ENCODE data around the gene PIK3C2G. TPM values are rescaled to one million over a fixed set of nuclear protein-coding genes. Genes with fewer than 3 reads are reported as not detected.
A peak's percentile ranks its signal among the peaks of the same experiment; 100 is the strongest.

The PIK3C2G gene
- total RNA-seq, 1 donor from 2014 or later = 2.7 TPM

DNA sequence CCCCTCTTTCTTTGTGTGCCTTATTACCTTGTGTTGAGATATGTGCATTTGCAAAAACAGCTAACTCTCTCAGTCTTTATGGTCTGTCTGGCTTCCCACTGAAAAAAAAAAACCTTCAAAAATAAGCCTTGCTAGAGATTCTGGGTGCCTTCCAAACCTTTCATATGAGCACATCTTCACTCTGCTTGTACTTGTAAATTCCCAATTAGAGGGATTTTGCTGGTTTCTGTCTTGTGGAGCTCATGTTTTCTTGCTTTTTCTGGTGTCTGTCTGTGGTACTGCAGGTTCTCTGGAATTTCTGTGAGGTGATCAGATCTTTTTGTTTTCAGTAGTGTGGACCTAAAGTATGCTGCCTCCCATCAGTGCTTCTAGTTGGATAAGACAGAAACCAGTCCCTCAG, 100.1 kb downstream of the PIK3C2G start:
- peaks cover 15% of the 10 kb centered on the region for H3K9me3 Mint-ChIP-seq
- H3K27me3 Mint-ChIP-seq (ENCODE audit: low read depth) = no peaks in the 10 kb centered on the region
- H3K4me3 Mint-ChIP-seq = no peak overlapping the region
- peaks cover 2% of the 10 kb centered on the region for H3K4me1 Mint-ChIP-seq
- TF ChIP-seq, protein P1, sequence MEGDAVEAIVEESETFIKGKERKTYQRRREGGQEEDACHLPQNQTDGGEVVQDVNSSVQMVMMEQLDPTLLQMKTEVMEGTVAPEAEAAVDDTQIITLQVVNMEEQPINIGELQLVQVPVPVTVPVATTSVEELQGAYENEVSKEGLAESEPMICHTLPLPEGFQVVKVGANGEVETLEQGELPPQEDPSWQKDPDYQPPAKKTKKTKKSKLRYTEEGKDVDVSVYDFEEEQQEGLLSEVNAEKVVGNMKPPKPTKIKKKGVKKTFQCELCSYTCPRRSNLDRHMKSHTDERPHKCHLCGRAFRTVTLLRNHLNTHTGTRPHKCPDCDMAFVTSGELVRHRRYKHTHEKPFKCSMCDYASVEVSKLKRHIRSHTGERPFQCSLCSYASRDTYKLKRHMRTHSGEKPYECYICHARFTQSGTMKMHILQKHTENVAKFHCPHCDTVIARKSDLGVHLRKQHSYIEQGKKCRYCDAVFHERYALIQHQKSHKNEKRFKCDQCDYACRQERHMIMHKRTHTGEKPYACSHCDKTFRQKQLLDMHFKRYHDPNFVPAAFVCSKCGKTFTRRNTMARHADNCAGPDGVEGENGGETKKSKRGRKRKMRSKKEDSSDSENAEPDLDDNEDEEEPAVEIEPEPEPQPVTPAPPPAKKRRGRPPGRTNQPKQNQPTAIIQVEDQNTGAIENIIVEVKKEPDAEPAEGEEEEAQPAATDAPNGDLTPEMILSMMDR (IDR thresholded peaks at IDR 0.05; ENCODE audit: unreplicated experiment) = peak; percentile 33
- peaks cover 2% of the 10 kb centered on the region for H3K36me3 Mint-ChIP-seq
- DNase-seq (ENCODE audit: low spot score in 2 of 2, unreplicated experiment in 2 of 2) = no peak
- no peak overlapping the region for H3K27ac Mint-ChIP-seq

DNA sequence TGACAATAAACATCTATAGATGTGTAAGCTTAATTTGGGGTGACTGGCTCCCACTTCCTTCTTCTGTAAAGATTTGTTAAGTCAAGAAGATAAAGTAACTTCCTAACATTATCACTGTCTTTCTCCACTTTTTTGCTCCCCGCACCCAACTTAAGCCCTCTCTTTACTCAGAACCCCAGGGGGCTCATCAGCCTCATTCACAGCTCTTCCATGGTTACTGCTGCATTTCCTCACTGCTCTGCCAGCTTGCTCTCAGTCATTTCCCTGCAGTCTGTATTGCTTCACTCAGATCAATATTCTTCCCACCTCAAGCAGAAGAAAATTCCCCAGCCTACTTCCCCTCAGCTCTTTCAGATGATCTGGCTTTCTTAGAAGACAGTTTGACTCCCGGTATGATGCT, 102.0 kb downstream of the PIK3C2G start:
- Mint-ChIP-seq H3K4me3 (no peak overlapping the region), H3K9me3 (peaks cover 15% of the 10 kb centered on the region), H3K4me1 (peaks cover 2% of the 10 kb centered on the region), H3K36me3 (peaks cover 2% of the 10 kb centered on the region), H3K27me3 (ENCODE audit: low read depth) (no peaks in the 10 kb centered on the region), H3K27ac (no peak overlapping the region)
- TF ChIP-seq, protein P1 (IDR thresholded peaks at IDR 0.05; ENCODE audit: unreplicated experiment) = no peak
- DNase-seq (ENCODE audit: low spot score in 2 of 2, unreplicated experiment in 2 of 2) = no peak

DNA sequence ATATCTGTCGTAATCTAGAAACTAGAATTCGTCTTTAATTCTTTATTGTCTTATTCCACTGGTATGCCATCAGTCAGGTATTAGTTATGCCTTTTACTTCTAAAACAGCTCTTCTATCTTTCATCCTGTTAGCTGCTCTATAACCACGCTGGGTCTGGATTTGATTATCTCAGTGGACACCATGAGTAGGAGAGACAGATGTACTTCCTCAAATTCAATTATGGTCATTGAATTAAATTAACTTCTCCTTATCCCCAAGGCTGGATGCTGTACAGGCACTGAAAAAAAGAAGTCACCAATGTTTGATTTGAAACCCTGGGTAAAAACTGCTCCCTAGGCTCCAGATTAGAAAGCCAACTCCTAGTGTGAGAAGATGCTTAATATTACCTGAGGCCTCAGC, 107.3 kb downstream of the PIK3C2G start:
- Mint-ChIP-seq H3K36me3 (no peaks in the 10 kb centered on the region), H3K4me3 (no peak overlapping the region), H3K9me3 (no peaks in the 10 kb centered on the region), H3K4me1 (no peaks in the 10 kb centered on the region), H3K27ac (no peak overlapping the region), H3K27me3 (ENCODE audit: low read depth) (no peaks in the 10 kb centered on the region)
- DNase-seq (ENCODE audit: low spot score in 2 of 2, unreplicated experiment in 2 of 2) = no peak
- TF ChIP-seq, protein P1 (IDR thresholded peaks at IDR 0.05; ENCODE audit: unreplicated experiment) = no peak

DNA sequence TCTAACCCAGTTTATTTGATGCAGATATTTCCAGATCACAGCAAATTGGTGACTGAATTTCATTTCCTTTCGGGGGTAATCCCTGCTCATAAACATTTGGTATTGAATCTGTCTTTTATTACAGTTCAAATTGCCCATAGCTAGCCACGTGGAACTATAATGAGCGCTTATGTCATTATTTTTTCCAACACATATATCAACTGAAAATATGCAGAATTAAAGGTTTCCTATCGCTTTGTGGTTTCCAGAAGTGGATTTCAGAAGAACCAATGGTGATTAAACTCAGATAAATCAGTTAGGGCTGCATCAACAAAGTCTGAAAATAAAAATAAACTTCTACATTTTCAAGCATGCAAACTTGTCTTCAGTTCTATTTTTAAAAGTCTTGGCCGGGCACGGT, 111.9 kb downstream of the PIK3C2G start:
- H3K36me3 Mint-ChIP-seq = peaks cover 10% of the 10 kb centered on the region
- no peak overlapping the region for H3K4me3 Mint-ChIP-seq
- DNase-seq (ENCODE audit: low spot score in 2 of 2, unreplicated experiment in 2 of 2) = no peak
- no peaks in the 10 kb centered on the region for H3K4me1 Mint-ChIP-seq
- H3K27ac Mint-ChIP-seq = no peak overlapping the region
- TF ChIP-seq, protein P1 (IDR thresholded peaks at IDR 0.05; ENCODE audit: unreplicated experiment) = no peak
- H3K27me3 Mint-ChIP-seq (ENCODE audit: low read depth) = no peaks in the 10 kb centered on the region
- H3K9me3 Mint-ChIP-seq = peaks cover 16% of the 10 kb centered on the region

DNA sequence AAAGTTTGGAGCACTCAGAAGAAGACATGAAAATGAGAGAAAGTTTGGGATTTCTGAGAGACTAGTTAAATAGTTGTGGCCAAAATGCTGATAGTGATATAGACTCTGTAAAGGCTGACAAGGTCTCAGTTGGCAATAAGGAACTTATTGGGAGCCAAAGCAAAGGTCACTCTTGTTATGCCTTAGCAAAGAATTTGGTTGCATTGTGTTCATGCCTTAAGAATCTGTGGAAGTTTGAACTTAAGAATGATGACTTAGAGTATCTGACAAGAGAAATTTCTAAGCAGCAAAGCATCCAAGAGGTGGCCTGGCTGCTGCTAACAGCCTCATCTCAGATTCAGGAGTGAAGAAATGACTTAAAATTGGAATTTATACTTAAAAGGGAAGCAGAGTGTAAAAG, 113.8 kb downstream of the PIK3C2G start:
- TF ChIP-seq, protein P1 (IDR thresholded peaks at IDR 0.05; ENCODE audit: unreplicated experiment) = no peak
- Mint-ChIP-seq H3K27me3 (ENCODE audit: low read depth) (no peaks in the 10 kb centered on the region), H3K4me3 (no peak overlapping the region), H3K4me1 (no peaks in the 10 kb centered on the region), H3K9me3 (peaks cover 19% of the 10 kb centered on the region), H3K27ac (no peak overlapping the region), H3K36me3 (peaks cover 10% of the 10 kb centered on the region)
- DNase-seq (ENCODE audit: low spot score in 2 of 2, unreplicated experiment in 2 of 2) = no peak

DNA sequence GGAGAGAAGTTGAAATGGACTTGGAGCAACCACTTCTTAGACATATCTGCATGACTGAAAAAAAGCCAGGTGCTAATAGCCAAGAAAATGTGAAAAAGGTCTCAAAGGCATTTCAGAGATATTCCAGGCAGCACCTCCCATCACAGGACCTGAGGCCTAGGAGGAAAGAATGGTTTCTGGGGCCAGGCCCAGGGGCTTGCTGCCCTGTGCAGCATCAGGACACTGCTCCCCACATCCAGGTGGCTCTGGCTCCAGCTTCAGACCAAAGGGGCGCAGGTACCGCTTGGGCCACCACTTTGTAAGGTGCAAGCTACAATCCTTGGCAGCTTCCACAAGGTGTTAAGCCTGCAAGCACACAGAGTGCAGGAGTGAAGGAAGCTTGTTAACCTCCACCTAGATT, 114.3 kb downstream of the PIK3C2G start:
- H3K4me1 Mint-ChIP-seq = no peaks in the 10 kb centered on the region
- H3K36me3 Mint-ChIP-seq = peaks cover 10% of the 10 kb centered on the region
- H3K27me3 Mint-ChIP-seq (ENCODE audit: low read depth) = no peaks in the 10 kb centered on the region
- peaks cover 20% of the 10 kb centered on the region for H3K9me3 Mint-ChIP-seq
- DNase-seq (ENCODE audit: low spot score in 2 of 2, unreplicated experiment in 2 of 2) = no peak
- TF ChIP-seq, protein P1 (IDR thresholded peaks at IDR 0.05; ENCODE audit: unreplicated experiment) = no peak
- H3K4me3 Mint-ChIP-seq = no peak overlapping the region
- no peak overlapping the region for H3K27ac Mint-ChIP-seq

Data from mesothelial cell of epicardium (in vitro differentiated cells).